Right lobe of liver (tissue), 6 donors: ENCODE results near the gene DIAPH2. TPM values are rescaled to one million over a fixed set of nuclear protein-coding genes. Genes with fewer than 3 reads are reported as not detected.
A peak's percentile ranks its signal among the peaks of the same experiment; 100 is the strongest.

Experiments used
- ATAC-seq, 4 donors: fragments of 200-7000 bp; cut with Tn5 transposase; one replicate each; pipeline ENCODE4 v1.9.1; 2020; ENCODE audit warnings: mild to moderate bottlenecking in 4 of 4, moderate library complexity in 4 of 4
- DNase-seq, 3 donors: peaks; one replicate each; pipeline ENCODE4 v3.0.0-alpha.2; 2020
- H3K27ac ChIP-seq, 3 donors: fragments of 200-600 bp; one replicate each; pipeline ENCODE4 v1.8.0; 2022
- H3K27me3 ChIP-seq, 2 donors: fragments of 200-600 bp; one replicate each; pipeline ENCODE4 v1.8.0; 2022
- H3K36me3 ChIP-seq, 4 donors: fragments of 200-600 bp; sonication (generic) in 1 of 4; one replicate each; pipeline versions ENCODE4 v1.5.1 to v1.8.0; 2017 to 2022; ENCODE audit warnings: control low read depth in 1 of 4
- H3K4me1 ChIP-seq, 4 donors: fragments of 200-600 bp; sonication (generic) in 1 of 4; one replicate each; pipeline versions ENCODE4 v1.5.1 to v1.8.0; 2017 to 2022; ENCODE audit warnings: control low read depth in 1 of 4
- H3K4me3 ChIP-seq, 3 donors: fragments of 200-600 bp; one replicate each; pipeline ENCODE4 v1.8.0; 2022
- H3K9me3 ChIP-seq, 4 donors: fragments of 200-600 bp; sonication (generic) in 1 of 4; one replicate each; pipeline versions ENCODE4 v1.5.1 to v1.8.0; 2017 to 2022; ENCODE audit warnings: control low read depth in 1 of 4
- POLR2A ChIP-seq: fragments of 450-650 bp; IDR thresholded peaks from one replicate; pipeline ENCODE4 v1.6.1; 2017; ENCODE audit warnings: antibody characterized with exemption, mild to moderate bottlenecking
- WGBS: methylation state at CpG from one replicate; pipeline ENCODE4 v1.1.6; 2018; ENCODE audit warnings: low coverage, low lambda C conversion rate; ENCODE audit not compliant: insufficient coverage; ENCODE audit errors: missing lambda C conversion rate; 5-methylcytosine and 5-hydroxymethylcytosine counted together
- intact Hi-C, 2 donors: fragments of 100-400 bp; cut with DNase I; formaldehyde crosslinking; loops; one replicate each; pipeline versions ENCODE4 v1.11.2 to v1.14.1; 2022
- total RNA-seq, 6 experiments: library from RNA; depleted of rRNA in 2 of 6; stranded (reverse); fragments of >200 nt in 2 of 6; fragmentation: NEBNext Ultra II Directional in 3 of 6; extraction: Animal tissue kit (Norgen Biotek cat#: 25700) in 3 of 6; gene quantifications; one replicate each; pipeline versions ENCODE4 v1.1.0 to v1.2.4, GENCODE V29; 2016 to 2023
- TF ChIP-seq, protein P1 (sequence below), 4 donors: fragments of 200-600 bp in 3 of 4; fragments of 450-650 bp in 1 of 4; IDR thresholded peaks; one replicate each; pipeline versions ENCODE4 v1.5.1 to v1.8.0; 2016 to 2022; ENCODE audit warnings: antibody characterized with exemption in 4 of 4, mild to moderate bottlenecking in 2 of 4
- donor health status: DM: no; HTN: yes; CAD: no.
- donor health status: DM: no; HTN: no; CAD: no.
- donor health status: DM: no; HTN: no; CAD: no.
- donor health status: DM: no; HTN: yes; CAD: no.
- donor health status: DM: no; HTN: yes; CAD: no.

DIAPH2 gene
- total RNA-seq, 6 experiments from 2014 or later = 10.6 to 20.0 (median 16.4) TPM

DNA sequence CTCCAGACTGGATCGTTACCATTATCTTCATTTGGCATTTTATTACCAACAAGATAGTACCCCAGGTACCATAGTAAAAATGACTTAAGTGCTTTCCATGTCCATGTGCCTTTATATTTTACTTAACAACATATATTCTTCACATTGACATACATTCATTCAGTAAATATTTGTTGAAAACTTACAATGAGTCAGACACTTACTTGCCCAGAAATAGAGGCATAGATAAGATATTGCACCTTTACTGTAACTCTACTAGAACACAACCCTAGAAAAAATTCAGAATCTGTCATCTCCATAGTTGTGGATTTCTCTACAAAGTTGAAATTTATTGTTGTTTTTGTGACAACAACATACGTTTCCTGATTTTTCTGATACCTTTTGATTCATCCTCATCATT, 839.7 kb downstream of the DIAPH2 start:
- H3K4me3 ChIP-seq = no peak overlapping the region
- intact Hi-C loops = no loop called here
- DNase-seq (no peak), ATAC-seq (peak in 1 of 4 donors; percentile 24)
- H3K4me1 ChIP-seq = no peaks in the 10 kb centered on the region
- no peaks in the 10 kb centered on the region for H3K36me3 ChIP-seq
- H3K27me3 ChIP-seq = no peaks in the 10 kb centered on the region
- WGBS = 64% methylated on average over 2 of the region's 2 CpGs
- TF ChIP-seq, protein P1, sequence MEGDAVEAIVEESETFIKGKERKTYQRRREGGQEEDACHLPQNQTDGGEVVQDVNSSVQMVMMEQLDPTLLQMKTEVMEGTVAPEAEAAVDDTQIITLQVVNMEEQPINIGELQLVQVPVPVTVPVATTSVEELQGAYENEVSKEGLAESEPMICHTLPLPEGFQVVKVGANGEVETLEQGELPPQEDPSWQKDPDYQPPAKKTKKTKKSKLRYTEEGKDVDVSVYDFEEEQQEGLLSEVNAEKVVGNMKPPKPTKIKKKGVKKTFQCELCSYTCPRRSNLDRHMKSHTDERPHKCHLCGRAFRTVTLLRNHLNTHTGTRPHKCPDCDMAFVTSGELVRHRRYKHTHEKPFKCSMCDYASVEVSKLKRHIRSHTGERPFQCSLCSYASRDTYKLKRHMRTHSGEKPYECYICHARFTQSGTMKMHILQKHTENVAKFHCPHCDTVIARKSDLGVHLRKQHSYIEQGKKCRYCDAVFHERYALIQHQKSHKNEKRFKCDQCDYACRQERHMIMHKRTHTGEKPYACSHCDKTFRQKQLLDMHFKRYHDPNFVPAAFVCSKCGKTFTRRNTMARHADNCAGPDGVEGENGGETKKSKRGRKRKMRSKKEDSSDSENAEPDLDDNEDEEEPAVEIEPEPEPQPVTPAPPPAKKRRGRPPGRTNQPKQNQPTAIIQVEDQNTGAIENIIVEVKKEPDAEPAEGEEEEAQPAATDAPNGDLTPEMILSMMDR (IDR thresholded peaks at IDR 0.05) = no peak
- TF ChIP-seq POLR2A = no peak
- H3K27ac ChIP-seq = no peak overlapping the region
- H3K9me3 ChIP-seq = no peaks in the 10 kb centered on the region

DNA sequence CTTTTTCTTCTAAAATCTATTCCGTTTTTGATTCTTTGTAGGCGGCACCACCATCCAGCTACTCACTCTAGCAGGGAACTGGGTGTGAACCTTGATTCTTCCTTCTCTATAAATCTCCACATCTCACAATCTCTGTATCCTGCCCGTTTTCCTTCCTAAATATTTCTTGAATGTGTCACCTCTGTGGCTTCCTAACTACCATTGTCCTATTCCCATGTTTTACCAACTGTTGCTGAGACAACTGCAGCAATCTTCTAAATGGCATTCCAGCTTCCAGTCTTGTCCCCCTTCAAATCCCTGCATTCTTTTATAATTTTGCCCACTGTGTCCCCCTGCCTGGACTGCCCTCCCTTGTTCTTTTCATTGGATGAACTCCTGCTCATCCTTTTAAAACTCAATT, 840.4 kb downstream of the DIAPH2 start:
- ATAC-seq (no peak), DNase-seq (no peak)
- Histone ChIP-seq H3K9me3 (peaks cover 0 to 4% (median 0%) of the 10 kb centered on the region in 4 donors), H3K27me3 (no peaks in the 10 kb centered on the region), H3K4me3 (no peak overlapping the region), H3K4me1 (no peaks in the 10 kb centered on the region), H3K27ac (no peak overlapping the region), H3K36me3 (no peaks in the 10 kb centered on the region)
- intact Hi-C loops = no loop called here
- TF ChIP-seq POLR2A = no peak
- TF ChIP-seq, protein P1 (IDR thresholded peaks at IDR 0.05) = no peak
- WGBS = 48% methylated on average over 3 of the region's 3 CpGs

DNA sequence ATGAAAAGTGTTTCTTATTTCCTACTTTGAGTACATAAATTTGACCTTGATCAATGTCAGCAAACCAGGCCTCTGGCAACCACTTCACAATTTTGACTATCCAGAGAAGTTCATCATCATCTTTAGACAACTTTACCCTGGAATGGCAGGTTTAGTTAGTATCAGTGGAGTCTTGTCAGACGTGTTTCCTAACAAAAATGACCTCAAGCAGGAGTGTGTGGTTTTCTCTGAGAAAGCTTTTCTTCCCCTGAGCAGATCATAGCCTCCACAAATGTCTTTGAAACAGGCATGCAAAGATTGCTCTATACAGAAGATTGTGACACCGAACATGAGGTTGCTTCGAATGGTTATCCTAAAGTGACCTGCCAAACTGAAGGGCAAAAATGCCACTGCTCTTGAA, 841.3 kb downstream of the DIAPH2 start:
- no peak for DNase-seq
- 68% methylated on average over 3 of the region's 3 CpGs for WGBS
- TF ChIP-seq POLR2A = no peak
- TF ChIP-seq, protein P1 (IDR thresholded peaks at IDR 0.05) = no peak
- H3K36me3 ChIP-seq = no peaks in the 10 kb centered on the region
- H3K4me1 ChIP-seq = no peaks in the 10 kb centered on the region
- no peaks in the 10 kb centered on the region for H3K27me3 ChIP-seq
- peaks cover 0 to 4% (median 0%) of the 10 kb centered on the region in 4 donors for H3K9me3 ChIP-seq
- intact Hi-C loops = no loop called here
- ATAC-seq = no peak
- H3K27ac ChIP-seq = no peak overlapping the region
- no peak overlapping the region for H3K4me3 ChIP-seq

DNA sequence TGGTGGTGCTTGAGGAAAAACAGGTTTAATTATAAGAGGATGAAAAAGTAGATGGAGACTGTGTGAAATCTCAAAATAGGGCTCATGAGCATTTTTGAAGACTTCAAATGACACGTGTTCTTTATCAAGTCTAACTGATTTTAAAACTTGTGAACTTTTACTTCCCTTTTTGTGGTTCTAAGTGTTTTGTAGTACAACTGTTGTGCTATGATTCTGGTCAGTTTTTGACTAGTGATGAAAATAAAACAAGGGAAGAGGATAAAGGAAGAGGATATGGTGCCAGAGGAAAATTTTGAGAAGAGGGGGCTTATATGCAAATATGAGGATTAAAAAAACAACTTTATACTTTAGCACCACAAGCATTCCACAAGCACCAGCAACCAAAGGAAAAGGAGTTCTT, 843.1 kb downstream of the DIAPH2 start:
- no peaks in the 10 kb centered on the region for H3K36me3 ChIP-seq
- intact Hi-C loops = no loop called here
- TF ChIP-seq, protein P1 (IDR thresholded peaks at IDR 0.05) = no peak
- no peak for TF ChIP-seq POLR2A
- DNase-seq = no peak
- H3K27me3 ChIP-seq = no peaks in the 10 kb centered on the region
- no peak overlapping the region for H3K27ac ChIP-seq
- 37% methylated on average over 1 of the region's 1 CpG for WGBS
- H3K4me1 ChIP-seq = no peaks in the 10 kb centered on the region
- ATAC-seq = no peak
- H3K9me3 ChIP-seq = peaks cover 0 to 4% (median 0%) of the 10 kb centered on the region in 4 donors
- no peak overlapping the region for H3K4me3 ChIP-seq
